Transverse colon (tissue), 4 donors: Measurements from ENCODE around the gene FNIP2.

Experiments
- CTCF ChIP-seq, 5 experiments: fragments of 200-600 bp in 3 of 5; fragments of 450-650 bp in 2 of 5; sonication (generic) in 3 of 5; IDR thresholded peaks; 1 replicate in 2 of 5; 2 replicates in 3 of 5; pipeline ENCODE4 v1.5.1; 2016 to 2017; ENCODE audit warnings: antibody characterized with exemption in 5 of 5, inconsistent platforms in 3 of 5, mild to moderate bottlenecking in 2 of 5, moderate library complexity in 1 of 5
- EP300 ChIP-seq: sonication (generic); formaldehyde crosslinking; IDR thresholded peaks from one replicate; pipeline ENCODE4 v1.6.1; 2017; ENCODE audit warnings: antibody characterized with exemption, low read depth
- POLR2A ChIP-seq: fragments of 450-650 bp; IDR thresholded peaks from one replicate; pipeline ENCODE4 v1.6.1; 2016; ENCODE audit warnings: antibody characterized with exemption, mild to moderate bottlenecking, moderate library complexity
- POLR2AphosphoS5 ChIP-seq, 3 donors: sonication (generic); formaldehyde crosslinking; IDR thresholded peaks; one replicate each; pipeline ENCODE4 v1.6.1; 2016; ENCODE audit warnings: antibody characterized with exemption in 3 of 3

- TF ChIP-seq CTCF (IDR thresholded peaks at IDR 0.05) = no peak
- TF ChIP-seq POLR2AphosphoS5 (IDR thresholded peaks at IDR 0.05) = no peak
- TF ChIP-seq POLR2A = no peak
- TF ChIP-seq EP300 = no peak
Measured at GRCh38 chr4:158859661-158860060, 90.8 kb downstream of the FNIP2 start.
